ENCODE measurements around the gene CTNNA1.

DNA sequence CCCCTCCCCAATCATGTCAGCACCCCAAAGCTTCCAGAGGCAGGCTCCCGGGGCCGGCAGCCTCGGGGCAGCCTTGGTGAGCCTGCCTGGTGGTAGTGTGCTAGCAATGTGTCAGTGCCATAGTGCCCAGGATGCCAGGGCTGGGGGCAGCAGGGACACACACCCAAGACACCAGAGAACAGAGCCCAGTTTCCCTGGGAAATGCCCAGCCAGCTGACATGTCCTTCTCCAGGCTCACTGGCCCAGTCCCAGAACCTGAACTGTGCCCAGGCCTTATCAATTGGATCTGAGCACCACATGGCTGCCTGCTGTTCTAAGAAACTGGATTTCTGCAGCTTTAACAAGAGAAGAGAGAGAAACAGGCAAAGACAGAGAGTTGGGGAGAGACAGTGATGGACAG, 196.8 kb downstream of the CTNNA1 start:
- TF ChIP-seq ZNF837 (tag by site-specific recombination; IDR thresholded peaks at IDR 0.05): no peak
- TF ChIP-seq, protein P1, sequence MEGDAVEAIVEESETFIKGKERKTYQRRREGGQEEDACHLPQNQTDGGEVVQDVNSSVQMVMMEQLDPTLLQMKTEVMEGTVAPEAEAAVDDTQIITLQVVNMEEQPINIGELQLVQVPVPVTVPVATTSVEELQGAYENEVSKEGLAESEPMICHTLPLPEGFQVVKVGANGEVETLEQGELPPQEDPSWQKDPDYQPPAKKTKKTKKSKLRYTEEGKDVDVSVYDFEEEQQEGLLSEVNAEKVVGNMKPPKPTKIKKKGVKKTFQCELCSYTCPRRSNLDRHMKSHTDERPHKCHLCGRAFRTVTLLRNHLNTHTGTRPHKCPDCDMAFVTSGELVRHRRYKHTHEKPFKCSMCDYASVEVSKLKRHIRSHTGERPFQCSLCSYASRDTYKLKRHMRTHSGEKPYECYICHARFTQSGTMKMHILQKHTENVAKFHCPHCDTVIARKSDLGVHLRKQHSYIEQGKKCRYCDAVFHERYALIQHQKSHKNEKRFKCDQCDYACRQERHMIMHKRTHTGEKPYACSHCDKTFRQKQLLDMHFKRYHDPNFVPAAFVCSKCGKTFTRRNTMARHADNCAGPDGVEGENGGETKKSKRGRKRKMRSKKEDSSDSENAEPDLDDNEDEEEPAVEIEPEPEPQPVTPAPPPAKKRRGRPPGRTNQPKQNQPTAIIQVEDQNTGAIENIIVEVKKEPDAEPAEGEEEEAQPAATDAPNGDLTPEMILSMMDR (tag by site-specific recombination; IDR thresholded peaks at IDR 0.05): no peak
- TF ChIP-seq ZNF416 (tag by site-specific recombination; IDR thresholded peaks at IDR 0.05): no peak
- no peak for TF ChIP-seq ZNF202 (tag by site-specific recombination; IDR thresholded peaks at IDR 0.05; ENCODE audit: borderline replicate concordance)
- TF ChIP-seq, protein P2, sequence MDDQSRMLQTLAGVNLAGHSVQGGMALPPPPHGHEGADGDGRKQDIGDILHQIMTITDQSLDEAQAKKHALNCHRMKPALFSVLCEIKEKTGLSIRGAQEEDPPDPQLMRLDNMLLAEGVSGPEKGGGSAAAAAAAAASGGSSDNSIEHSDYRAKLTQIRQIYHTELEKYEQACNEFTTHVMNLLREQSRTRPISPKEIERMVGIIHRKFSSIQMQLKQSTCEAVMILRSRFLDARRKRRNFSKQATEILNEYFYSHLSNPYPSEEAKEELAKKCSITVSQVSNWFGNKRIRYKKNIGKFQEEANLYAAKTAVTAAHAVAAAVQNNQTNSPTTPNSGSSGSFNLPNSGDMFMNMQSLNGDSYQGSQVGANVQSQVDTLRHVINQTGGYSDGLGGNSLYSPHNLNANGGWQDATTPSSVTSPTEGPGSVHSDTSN (CRISPR knock-in tag; IDR thresholded peaks at IDR 0.05): no peak
- TF ChIP-seq, protein P3, sequence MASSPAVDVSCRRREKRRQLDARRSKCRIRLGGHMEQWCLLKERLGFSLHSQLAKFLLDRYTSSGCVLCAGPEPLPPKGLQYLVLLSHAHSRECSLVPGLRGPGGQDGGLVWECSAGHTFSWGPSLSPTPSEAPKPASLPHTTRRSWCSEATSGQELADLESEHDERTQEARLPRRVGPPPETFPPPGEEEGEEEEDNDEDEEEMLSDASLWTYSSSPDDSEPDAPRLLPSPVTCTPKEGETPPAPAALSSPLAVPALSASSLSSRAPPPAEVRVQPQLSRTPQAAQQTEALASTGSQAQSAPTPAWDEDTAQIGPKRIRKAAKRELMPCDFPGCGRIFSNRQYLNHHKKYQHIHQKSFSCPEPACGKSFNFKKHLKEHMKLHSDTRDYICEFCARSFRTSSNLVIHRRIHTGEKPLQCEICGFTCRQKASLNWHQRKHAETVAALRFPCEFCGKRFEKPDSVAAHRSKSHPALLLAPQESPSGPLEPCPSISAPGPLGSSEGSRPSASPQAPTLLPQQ (tag by site-specific recombination; IDR thresholded peaks at IDR 0.05): no peak
- TF ChIP-seq ZNF274 (IDR thresholded peaks at IDR 0.05; ENCODE audit: low read length): no peak
- TF ChIP-seq ZNF274 (tag by site-specific recombination; IDR thresholded peaks at IDR 0.05; ENCODE audit: borderline replicate concordance): no peak
- TF ChIP-seq, protein P4, sequence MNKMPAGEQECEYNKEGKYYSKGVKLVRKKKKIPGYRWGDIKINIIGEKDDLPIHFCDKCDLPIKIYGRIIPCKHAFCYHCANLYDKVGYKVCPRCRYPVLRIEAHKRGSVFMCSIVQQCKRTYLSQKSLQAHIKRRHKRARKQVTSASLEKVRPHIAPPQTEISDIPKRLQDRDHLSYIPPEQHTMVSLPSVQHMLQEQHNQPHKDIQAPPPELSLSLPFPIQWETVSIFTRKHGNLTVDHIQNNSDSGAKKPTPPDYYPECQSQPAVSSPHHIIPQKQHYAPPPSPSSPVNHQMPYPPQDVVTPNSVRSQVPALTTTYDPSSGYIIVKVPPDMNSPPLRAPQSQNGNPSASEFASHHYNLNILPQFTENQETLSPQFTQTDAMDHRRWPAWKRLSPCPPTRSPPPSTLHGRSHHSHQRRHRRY (tag by site-specific recombination; IDR thresholded peaks at IDR 0.05): no peak
- TF ChIP-seq ZNF658 (tag by site-specific recombination; IDR thresholded peaks at IDR 0.05): no peak
- no peak for TF ChIP-seq ZNF223 (tag by site-specific recombination; IDR thresholded peaks at IDR 0.05)
- TF ChIP-seq, protein P5, sequence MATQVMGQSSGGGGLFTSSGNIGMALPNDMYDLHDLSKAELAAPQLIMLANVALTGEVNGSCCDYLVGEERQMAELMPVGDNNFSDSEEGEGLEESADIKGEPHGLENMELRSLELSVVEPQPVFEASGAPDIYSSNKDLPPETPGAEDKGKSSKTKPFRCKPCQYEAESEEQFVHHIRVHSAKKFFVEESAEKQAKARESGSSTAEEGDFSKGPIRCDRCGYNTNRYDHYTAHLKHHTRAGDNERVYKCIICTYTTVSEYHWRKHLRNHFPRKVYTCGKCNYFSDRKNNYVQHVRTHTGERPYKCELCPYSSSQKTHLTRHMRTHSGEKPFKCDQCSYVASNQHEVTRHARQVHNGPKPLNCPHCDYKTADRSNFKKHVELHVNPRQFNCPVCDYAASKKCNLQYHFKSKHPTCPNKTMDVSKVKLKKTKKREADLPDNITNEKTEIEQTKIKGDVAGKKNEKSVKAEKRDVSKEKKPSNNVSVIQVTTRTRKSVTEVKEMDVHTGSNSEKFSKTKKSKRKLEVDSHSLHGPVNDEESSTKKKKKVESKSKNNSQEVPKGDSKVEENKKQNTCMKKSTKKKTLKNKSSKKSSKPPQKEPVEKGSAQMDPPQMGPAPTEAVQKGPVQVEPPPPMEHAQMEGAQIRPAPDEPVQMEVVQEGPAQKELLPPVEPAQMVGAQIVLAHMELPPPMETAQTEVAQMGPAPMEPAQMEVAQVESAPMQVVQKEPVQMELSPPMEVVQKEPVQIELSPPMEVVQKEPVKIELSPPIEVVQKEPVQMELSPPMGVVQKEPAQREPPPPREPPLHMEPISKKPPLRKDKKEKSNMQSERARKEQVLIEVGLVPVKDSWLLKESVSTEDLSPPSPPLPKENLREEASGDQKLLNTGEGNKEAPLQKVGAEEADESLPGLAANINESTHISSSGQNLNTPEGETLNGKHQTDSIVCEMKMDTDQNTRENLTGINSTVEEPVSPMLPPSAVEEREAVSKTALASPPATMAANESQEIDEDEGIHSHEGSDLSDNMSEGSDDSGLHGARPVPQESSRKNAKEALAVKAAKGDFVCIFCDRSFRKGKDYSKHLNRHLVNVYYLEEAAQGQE (tag by site-specific recombination; IDR thresholded peaks at IDR 0.05): no peak
- TF ChIP-seq, protein P6, sequence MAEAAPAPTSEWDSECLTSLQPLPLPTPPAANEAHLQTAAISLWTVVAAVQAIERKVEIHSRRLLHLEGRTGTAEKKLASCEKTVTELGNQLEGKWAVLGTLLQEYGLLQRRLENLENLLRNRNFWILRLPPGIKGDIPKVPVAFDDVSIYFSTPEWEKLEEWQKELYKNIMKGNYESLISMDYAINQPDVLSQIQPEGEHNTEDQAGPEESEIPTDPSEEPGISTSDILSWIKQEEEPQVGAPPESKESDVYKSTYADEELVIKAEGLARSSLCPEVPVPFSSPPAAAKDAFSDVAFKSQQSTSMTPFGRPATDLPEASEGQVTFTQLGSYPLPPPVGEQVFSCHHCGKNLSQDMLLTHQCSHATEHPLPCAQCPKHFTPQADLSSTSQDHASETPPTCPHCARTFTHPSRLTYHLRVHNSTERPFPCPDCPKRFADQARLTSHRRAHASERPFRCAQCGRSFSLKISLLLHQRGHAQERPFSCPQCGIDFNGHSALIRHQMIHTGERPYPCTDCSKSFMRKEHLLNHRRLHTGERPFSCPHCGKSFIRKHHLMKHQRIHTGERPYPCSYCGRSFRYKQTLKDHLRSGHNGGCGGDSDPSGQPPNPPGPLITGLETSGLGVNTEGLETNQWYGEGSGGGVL (tag by site-specific recombination; IDR thresholded peaks at IDR 0.05): no peak
- no peak for TF ChIP-seq ZNF184 (tag by site-specific recombination; IDR thresholded peaks at IDR 0.05)

All from HEK293 (cell line).